Astrocyte (in vitro differentiated cells and primary cell): Measurements from ENCODE around the gene ATXN1. TPM values are rescaled to one million over a fixed set of nuclear protein-coding genes. Genes with fewer than 3 reads are reported as not detected.
A peak's percentile ranks its signal among the peaks of the same experiment; 100 is the strongest.

Experiments used
- DNase-seq: peaks from one replicate; pipeline ENCODE4 v3.0.0-alpha.2; 2010; ENCODE audit warnings: low read depth
- FAIRE-seq: peaks from 2 replicates; lab custom pipeline; 2011; peaks lifted over from hg19 to GRCh38; lab: Jason Lieb, UNC
- H2AFZ ChIP-seq: 2 replicates; pipeline ENCODE4 v1.6.0; 2012; ENCODE audit warnings: low read depth, low read length, inconsistent platforms
- H3K27ac ChIP-seq: 2 replicates; pipeline ENCODE4 v1.5.1; 2011; ENCODE audit warnings: low read depth, low read length, inconsistent platforms
- H3K27me3 ChIP-seq: 2 replicates; pipeline ENCODE4 v1.6.0; 2011; ENCODE audit warnings: low read length, inconsistent platforms; ENCODE audit not compliant: insufficient read depth
- H3K36me3 ChIP-seq: 2 replicates; pipeline ENCODE4 v1.5.1; 2011; ENCODE audit warnings: low read length, inconsistent platforms; ENCODE audit not compliant: insufficient read depth
- H3K4me1 ChIP-seq: 2 replicates; pipeline ENCODE4 v1.5.1; 2011; ENCODE audit warnings: low read length, inconsistent platforms; ENCODE audit not compliant: insufficient read depth
- H3K4me2 ChIP-seq: 2 replicates; pipeline ENCODE4 v1.6.0; 2012; ENCODE audit warnings: low read length, inconsistent platforms
- H3K4me3 ChIP-seq: 2 replicates; pipeline ENCODE4 v1.5.1; 2011; ENCODE audit warnings: low read depth, mild to moderate bottlenecking, low read length, inconsistent platforms; ENCODE audit not compliant: insufficient read depth
- H3K79me2 ChIP-seq: 2 replicates; pipeline ENCODE4 v1.6.0; 2012; ENCODE audit warnings: mild to moderate bottlenecking, low read length, inconsistent platforms; ENCODE audit not compliant: insufficient read depth
- H3K9ac ChIP-seq: 2 replicates; pipeline ENCODE4 v1.6.0; 2012; ENCODE audit warnings: mild to moderate bottlenecking, low read length, inconsistent platforms
- H3K9me3 ChIP-seq: 2 replicates; pipeline ENCODE4 v1.5.1; 2012; ENCODE audit warnings: low read depth, mild to moderate bottlenecking, low read length, inconsistent platforms; ENCODE audit not compliant: insufficient read depth
- H4K20me1 ChIP-seq: 2 replicates; pipeline ENCODE4 v1.6.0; 2012; ENCODE audit warnings: low read length, inconsistent platforms; ENCODE audit not compliant: insufficient read depth
- H3K27ac Mint-ChIP-seq: one replicate; pipeline ENCODE4 v1.8.0; 2021; ENCODE audit warnings: mild to moderate bottlenecking, mixed read lengths; ENCODE audit not compliant: unreplicated experiment
- H3K27me3 Mint-ChIP-seq: one replicate; pipeline ENCODE4 v1.8.0; 2021; ENCODE audit warnings: low read depth, mixed read lengths; ENCODE audit not compliant: unreplicated experiment
- H3K36me3 Mint-ChIP-seq: one replicate; pipeline ENCODE4 v1.8.0; 2021; ENCODE audit warnings: low read depth, mixed read lengths; ENCODE audit not compliant: unreplicated experiment
- H3K4me1 Mint-ChIP-seq: one replicate; pipeline ENCODE4 v1.8.0; 2021; ENCODE audit warnings: low read depth, mixed read lengths; ENCODE audit not compliant: unreplicated experiment
- H3K4me3 Mint-ChIP-seq: one replicate; pipeline ENCODE4 v1.8.0; 2021; ENCODE audit warnings: mild to moderate bottlenecking, moderate library complexity, mixed read lengths; ENCODE audit not compliant: unreplicated experiment
- H3K9me3 Mint-ChIP-seq: one replicate; pipeline ENCODE4 v1.8.0; 2021; ENCODE audit warnings: mild to moderate bottlenecking, mixed read lengths; ENCODE audit not compliant: unreplicated experiment
- EZH2 ChIP-seq: IDR thresholded peaks from 2 replicates; pipeline ENCODE4 v1.6.1; 2012; ENCODE audit warnings: mild to moderate bottlenecking, low read length, inconsistent platforms; ENCODE audit not compliant: insufficient read depth
- total RNA-seq: library from RNA; stranded (reverse); gene quantifications from 2 replicates; pipeline ENCODE4 v1.2.1, GENCODE V29; 2021
- TF ChIP-seq, protein P1 (sequence below): IDR thresholded peaks from 2 replicates; pipeline ENCODE4 v1.5.1; 2011; ENCODE audit warnings: low read depth, mild to moderate bottlenecking, inconsistent platforms, low read length, moderate library complexity; ENCODE audit not compliant: insufficient read depth

Gene ATXN1
- total RNA-seq, 1 donor from 2014 or later: 70.9 TPM

GRCh38 chr6:16438718-16439591 lies 322.3 kb downstream of the ATXN1 start:
- Mint-ChIP-seq H3K27me3 (no peaks in the 10 kb centered on the region), H3K27ac (no peak overlapping the region), H3K4me3 (no peak overlapping the region), H3K9me3 (peaks cover 4% of the 10 kb centered on the region), H3K4me1 (peaks cover 16% of the 10 kb centered on the region), H3K36me3 (peaks cover 23% of the 10 kb centered on the region)
- Histone ChIP-seq H3K4me3 (no peak overlapping the region), H3K27me3 (no peaks in the 10 kb centered on the region), H4K20me1 (no peaks in the 10 kb centered on the region), H3K79me2 (peaks cover 4% of the 10 kb centered on the region), H3K27ac (peak overlapping the region; percentile 27), H3K36me3 (no peaks in the 10 kb centered on the region), H3K9me3 (no peaks in the 10 kb centered on the region), H3K9ac (no peak overlapping the region), H3K4me1 (peaks cover 4% of the 10 kb centered on the region), H3K4me2 (no peak overlapping the region), H2AFZ (no peak overlapping the region)
- no peak for TF ChIP-seq EZH2
- TF ChIP-seq, protein P1, sequence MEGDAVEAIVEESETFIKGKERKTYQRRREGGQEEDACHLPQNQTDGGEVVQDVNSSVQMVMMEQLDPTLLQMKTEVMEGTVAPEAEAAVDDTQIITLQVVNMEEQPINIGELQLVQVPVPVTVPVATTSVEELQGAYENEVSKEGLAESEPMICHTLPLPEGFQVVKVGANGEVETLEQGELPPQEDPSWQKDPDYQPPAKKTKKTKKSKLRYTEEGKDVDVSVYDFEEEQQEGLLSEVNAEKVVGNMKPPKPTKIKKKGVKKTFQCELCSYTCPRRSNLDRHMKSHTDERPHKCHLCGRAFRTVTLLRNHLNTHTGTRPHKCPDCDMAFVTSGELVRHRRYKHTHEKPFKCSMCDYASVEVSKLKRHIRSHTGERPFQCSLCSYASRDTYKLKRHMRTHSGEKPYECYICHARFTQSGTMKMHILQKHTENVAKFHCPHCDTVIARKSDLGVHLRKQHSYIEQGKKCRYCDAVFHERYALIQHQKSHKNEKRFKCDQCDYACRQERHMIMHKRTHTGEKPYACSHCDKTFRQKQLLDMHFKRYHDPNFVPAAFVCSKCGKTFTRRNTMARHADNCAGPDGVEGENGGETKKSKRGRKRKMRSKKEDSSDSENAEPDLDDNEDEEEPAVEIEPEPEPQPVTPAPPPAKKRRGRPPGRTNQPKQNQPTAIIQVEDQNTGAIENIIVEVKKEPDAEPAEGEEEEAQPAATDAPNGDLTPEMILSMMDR: no peak
- DNase-seq (peak; percentile 61), FAIRE-seq (no peak)

- no peak for TF ChIP-seq EZH2
- TF ChIP-seq, protein P1: no peak
- H3K27ac Mint-ChIP-seq: no peak overlapping the region
- H3K27me3 Mint-ChIP-seq: no peaks in the 10 kb centered on the region
- Histone ChIP-seq H3K4me3 (no peak overlapping the region), H3K79me2 (peaks cover 4% of the 10 kb centered on the region), H3K9ac (no peak overlapping the region), H3K27me3 (no peaks in the 10 kb centered on the region), H2AFZ (no peak overlapping the region), H3K4me1 (peaks cover 4% of the 10 kb centered on the region), H3K36me3 (no peaks in the 10 kb centered on the region), H4K20me1 (peaks cover 5% of the 10 kb centered on the region), H3K27ac (no peak overlapping the region), H3K9me3 (no peaks in the 10 kb centered on the region), H3K4me2 (no peak overlapping the region)
- H3K4me3 Mint-ChIP-seq: no peak overlapping the region
- H3K4me1 Mint-ChIP-seq: peaks cover 16% of the 10 kb centered on the region
- H3K9me3 Mint-ChIP-seq: peaks cover 4% of the 10 kb centered on the region
- FAIRE-seq (no peak), DNase-seq (no peak)
- peaks cover 26% of the 10 kb centered on the region for H3K36me3 Mint-ChIP-seq
These were observed 323.3 kb downstream of the ATXN1 start for GRCh38 chr6:16437984-16438383.

DNA sequence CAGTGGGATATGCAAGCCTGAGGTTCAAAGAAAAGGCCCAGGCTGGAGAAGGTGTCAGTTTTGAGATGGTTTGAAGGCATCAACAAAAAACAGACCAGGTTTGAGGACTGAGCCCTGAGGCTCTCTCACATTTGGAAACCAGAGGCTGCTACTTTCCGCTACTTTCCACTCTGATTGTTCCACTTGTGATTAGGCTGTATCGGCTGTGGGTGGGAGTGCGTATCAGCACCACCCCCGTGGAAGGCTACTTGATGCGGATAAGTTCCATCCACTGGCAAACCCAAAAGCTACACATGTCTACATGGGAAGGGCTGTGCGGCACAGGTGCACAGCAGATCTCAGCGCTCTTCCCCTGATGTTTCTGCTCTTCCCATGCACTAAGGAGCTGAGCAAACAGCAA lies 324.2 kb downstream of the ATXN1 start:
- no peak overlapping the region for H3K27ac Mint-ChIP-seq

More for the DNA sequence above, 324.2 kb downstream of the ATXN1 start:
- Histone ChIP-seq H3K36me3 (no peaks in the 10 kb centered on the region), H3K9me3 (no peaks in the 10 kb centered on the region), H3K27ac (no peak overlapping the region), H3K9ac (no peak overlapping the region), H3K4me2 (no peak overlapping the region), H3K4me3 (no peak overlapping the region), H3K4me1 (peaks cover 4% of the 10 kb centered on the region), H4K20me1 (peaks cover 5% of the 10 kb centered on the region), H3K79me2 (no peaks in the 10 kb centered on the region), H2AFZ (no peak overlapping the region), H3K27me3 (no peaks in the 10 kb centered on the region)
- peaks cover 15% of the 10 kb centered on the region for H3K4me1 Mint-ChIP-seq
- FAIRE-seq (no peak), DNase-seq (no peak)
- H3K27me3 Mint-ChIP-seq: no peaks in the 10 kb centered on the region
- H3K9me3 Mint-ChIP-seq: peaks cover 4% of the 10 kb centered on the region
- TF ChIP-seq EZH2: no peak
- TF ChIP-seq, protein P1: no peak
- peaks cover 22% of the 10 kb centered on the region for H3K36me3 Mint-ChIP-seq
- H3K4me3 Mint-ChIP-seq: no peak overlapping the region
